Common myeloid progenitor, CD34-positive (primary cell): ENCODE data around the gene NPFFR1.

Source experiments
- CTCF ChIA-PET: fragments of 350-600 bp; sonication (Branson Sonifier 250); formaldehyde crosslinking; loops from one replicate; lab custom pipeline; 2021; ENCODE audit warnings: antibody characterized with exemption; lab: Charles Lee
- POLR2A ChIA-PET: fragments of 350-600 bp; sonication (Branson Sonifier 250); formaldehyde crosslinking; loops from one replicate; lab custom pipeline; 2021; ENCODE audit warnings: antibody characterized with exemption; lab: Charles Lee
- DNase-seq, 3 donors: peaks; one replicate each; pipeline versions ENCODE4 v3.0.0 to v3.0.0-alpha.2; 2013
- H3K27ac ChIP-seq, 2 experiments: 1 replicate in 1 of 2; 2 replicates in 1 of 2; pipeline ENCODE4 v1.7.0; 2013; ENCODE audit warnings: inconsistent platforms in 2 of 2, low read length in 2 of 2, mild to moderate bottlenecking in 2 of 2, low read depth in 1 of 2, moderate library complexity in 1 of 2; ENCODE audit not compliant: severe bottlenecking in 2 of 2, insufficient read depth in 1 of 2, poor library complexity in 1 of 2
- H3K27me3 ChIP-seq, 5 experiments: replicated peaks in 2 of 5; 1 replicate in 3 of 5; 2 replicates in 2 of 5; pipeline versions ENCODE4 v1.6.1 to v1.7.0; 2013; ENCODE audit warnings: low read length in 4 of 5, mild to moderate bottlenecking in 2 of 5, moderate library complexity in 2 of 5, inconsistent platforms in 1 of 5; ENCODE audit not compliant: insufficient read depth in 5 of 5, control insufficient read depth in 4 of 5
- H3K36me3 ChIP-seq, 4 experiments: 1 replicate in 2 of 4; 2 replicates in 2 of 4; pipeline versions ENCODE4 v1.6.1 to v1.7.0; 2013; ENCODE audit warnings: low read length in 3 of 4, control low read depth in 1 of 4, mild to moderate bottlenecking in 1 of 4; ENCODE audit not compliant: control insufficient read depth in 4 of 4, insufficient read depth in 4 of 4
- H3K4me1 ChIP-seq, 4 experiments: 1 replicate in 3 of 4; 2 replicates in 1 of 4; pipeline versions ENCODE4 v1.6.1 to v1.7.1; 2013; ENCODE audit warnings: low read length in 3 of 4, mild to moderate bottlenecking in 3 of 4, control low read depth in 1 of 4, inconsistent platforms in 1 of 4, moderate library complexity in 1 of 4; ENCODE audit not compliant: control insufficient read depth in 4 of 4, insufficient read depth in 4 of 4; ENCODE audit errors: control extremely low read depth in 1 of 4
- H3K4me3 ChIP-seq, 7 experiments: 1 replicate in 4 of 7; 2 replicates in 3 of 7; pipeline versions ENCODE4 v1.5.1 to v1.7.0; 2013; ENCODE audit warnings: mild to moderate bottlenecking in 7 of 7, low read length in 6 of 7, moderate library complexity in 6 of 7, inconsistent platforms in 2 of 7, low read depth in 2 of 7, control low read depth in 1 of 7; ENCODE audit not compliant: insufficient read depth in 4 of 7, control insufficient read depth in 1 of 7; ENCODE audit errors: extremely low read depth in 1 of 7
- H3K9me3 ChIP-seq, 5 experiments: 1 replicate in 4 of 5; 2 replicates in 1 of 5; pipeline versions ENCODE4 v1.6.1 to v1.7.1; 2013; ENCODE audit warnings: low read length in 4 of 5, mild to moderate bottlenecking in 2 of 5, inconsistent platforms in 1 of 5, low read depth in 1 of 5, moderate library complexity in 1 of 5; ENCODE audit not compliant: control insufficient read depth in 4 of 5, insufficient read depth in 2 of 5; ENCODE audit errors: control extremely low read depth in 1 of 5
- WGBS: methylation state at CpG from one replicate; pipeline ENCODE4 v1.1.5; 2013; ENCODE audit not compliant: insufficient coverage; 5-methylcytosine and 5-hydroxymethylcytosine counted together

The NPFFR1 gene

DNA sequence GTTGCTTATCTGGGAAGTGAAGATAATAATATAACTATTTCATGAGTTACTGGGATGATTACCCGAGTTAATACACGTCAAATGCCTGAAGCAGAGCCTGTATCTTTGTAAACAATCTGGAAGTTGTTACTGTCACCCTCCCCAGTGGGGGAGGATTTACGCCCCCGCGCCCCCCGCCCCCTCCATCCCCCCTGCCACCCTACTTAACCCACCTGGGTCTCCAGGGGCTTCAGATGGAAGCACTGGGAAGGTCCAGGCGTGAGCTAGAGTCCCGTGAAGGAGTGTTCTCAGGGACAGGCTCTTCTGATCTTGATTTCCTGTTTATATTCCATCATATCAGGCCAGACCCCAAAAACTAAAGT lies 49.9 kb downstream of the NPFFR1 start:
- H3K4me1 ChIP-seq = peaks cover 6 to 21% (median 19%) of the 10 kb centered on the region in 4 experiments
- no CpG with 5 or more reads among the region's 8 CpGs for WGBS
- H3K4me3 ChIP-seq = peak overlapping the region in 6 of 7 experiments; percentile 57 to 88 (median 82)
- peaks cover 0 to 14% (median 2%) of the 10 kb centered on the region in 4 experiments for H3K36me3 ChIP-seq
- no peaks in the 10 kb centered on the region for H3K27me3 ChIP-seq
- ChIA-PET CTCF (interaction anchor here (1.2 to 3.0 kb wide), 2 partner anchors 12 to 131 kb away, joined by 4 to 16 read pairs; no protein-coding TSS in a partner anchor), POLR2A (interaction anchor here (1.1 kb wide), 1 partner anchor 63 kb away, joined by 3 read pairs; no protein-coding TSS in a partner anchor)
- peak overlapping the region in 1 of 2 experiments; percentile 49 for H3K27ac ChIP-seq
- no peaks in the 10 kb centered on the region for H3K9me3 ChIP-seq
- no peak for DNase-seq

DNA sequence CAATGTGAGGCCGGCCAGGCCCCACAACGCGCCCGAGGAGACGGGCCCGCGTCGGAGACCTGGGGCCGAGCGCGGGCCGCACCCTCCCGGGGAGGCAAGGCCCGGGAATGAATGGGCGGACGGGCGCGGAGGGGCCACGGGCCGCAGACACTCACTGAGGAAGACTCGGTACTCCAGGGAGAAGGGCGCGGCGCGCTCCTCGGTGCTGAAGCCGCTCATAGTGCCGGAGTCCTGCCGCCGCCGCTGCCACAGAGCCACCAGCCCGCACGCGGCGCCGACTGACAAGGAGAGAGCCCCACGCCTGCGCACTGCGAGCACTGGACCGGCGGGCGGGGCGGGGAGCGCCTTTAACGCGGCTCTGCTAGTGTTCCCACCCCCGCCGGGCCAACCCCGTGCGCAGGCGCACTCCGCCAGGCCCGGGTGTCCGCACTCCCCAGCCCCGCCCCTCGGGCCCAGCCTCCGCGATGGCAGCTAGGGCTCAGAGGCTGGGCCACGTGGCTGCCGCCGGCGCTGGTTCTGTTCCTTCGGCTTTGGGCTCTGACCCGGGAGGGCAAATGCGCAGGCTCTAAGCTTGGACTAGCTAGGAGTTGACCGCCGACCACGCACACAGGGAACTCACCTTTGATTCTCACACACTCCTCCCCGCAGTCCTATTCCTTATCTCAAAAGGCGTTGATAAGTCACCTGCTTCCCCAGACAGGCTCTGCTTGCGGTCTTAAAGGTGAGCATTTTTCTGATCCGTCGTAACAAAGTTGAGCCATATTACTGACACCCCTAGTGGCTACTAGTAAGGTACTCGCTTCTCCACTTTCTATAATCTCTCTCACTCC lies 50.5 kb downstream of the NPFFR1 start, which contains the start of gene PPA1:
PPA1 (minus strand) TSS at position 321 of the 830 bp plus-strand sequence; CDS start at position 219, 102 bp downstream.
- Histone ChIP-seq H3K36me3 (peaks cover 0 to 20% (median 2%) of the 10 kb centered on the region in 4 experiments), H3K27me3 (no peaks in the 10 kb centered on the region), H3K9me3 (no peaks in the 10 kb centered on the region), H3K4me1 (peaks cover 6 to 21% (median 19%) of the 10 kb centered on the region in 4 experiments), H3K27ac (peak within 1 kb of the TSS in 1 of 2 experiments; percentile 49), H3K4me3 (peak within 1 kb of the TSS; percentile 67 to 88 (median 79))
- WGBS = 0% methylated on average over 66 of the region's 74 CpGs
- DNase-seq = peak; percentile 95 to 97 (median 96)
- ChIA-PET CTCF (interaction anchor here (1.2 to 3.0 kb wide), 7 partner anchors 10 to 145 kb away, joined by 3 to 16 read pairs (median 5); no protein-coding TSS in a partner anchor), POLR2A (interaction anchor here (1.1 kb wide), 1 partner anchor 62 kb away, joined by 3 read pairs; no protein-coding TSS in a partner anchor)

DNA sequence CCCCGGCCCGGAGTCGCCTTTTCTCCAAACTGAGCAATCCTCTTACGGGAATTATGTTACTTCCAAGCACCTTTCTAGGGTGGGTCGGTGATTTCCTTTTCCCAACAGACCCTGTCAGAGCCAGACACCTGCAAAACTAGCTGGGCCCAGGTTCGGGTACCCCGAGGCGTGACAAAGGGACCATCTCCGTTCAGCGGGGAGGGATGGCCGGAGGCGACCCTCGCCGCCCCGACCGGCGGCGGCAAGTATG lies 51.0 kb downstream of the NPFFR1 start:
- 0% methylated on average over 9 of the region's 18 CpGs for WGBS
- Histone ChIP-seq H3K4me1 (peaks cover 6 to 21% (median 19%) of the 10 kb centered on the region in 4 experiments), H3K27me3 (no peaks in the 10 kb centered on the region), H3K9me3 (no peaks in the 10 kb centered on the region), H3K36me3 (peaks cover 0 to 25% (median 2%) of the 10 kb centered on the region in 4 experiments), H3K4me3 (peak overlapping the region; percentile 67 to 88 (median 79)), H3K27ac (peak overlapping the region in 1 of 2 experiments; percentile 34)
- POLR2A ChIA-PET = interaction anchor here (0.6 to 1.1 kb wide), 2 partner anchors 40 to 62 kb away, joined by 3 to 5 read pairs; no protein-coding TSS in a partner anchor
- DNase-seq = peak in 1 of 3 donors; percentile 9
- CTCF ChIA-PET = interaction anchor here (1.0 to 3.0 kb wide), 8 partner anchors 10 to 146 kb away, joined by 3 to 16 read pairs (median 5); no protein-coding TSS in a partner anchor

DNA sequence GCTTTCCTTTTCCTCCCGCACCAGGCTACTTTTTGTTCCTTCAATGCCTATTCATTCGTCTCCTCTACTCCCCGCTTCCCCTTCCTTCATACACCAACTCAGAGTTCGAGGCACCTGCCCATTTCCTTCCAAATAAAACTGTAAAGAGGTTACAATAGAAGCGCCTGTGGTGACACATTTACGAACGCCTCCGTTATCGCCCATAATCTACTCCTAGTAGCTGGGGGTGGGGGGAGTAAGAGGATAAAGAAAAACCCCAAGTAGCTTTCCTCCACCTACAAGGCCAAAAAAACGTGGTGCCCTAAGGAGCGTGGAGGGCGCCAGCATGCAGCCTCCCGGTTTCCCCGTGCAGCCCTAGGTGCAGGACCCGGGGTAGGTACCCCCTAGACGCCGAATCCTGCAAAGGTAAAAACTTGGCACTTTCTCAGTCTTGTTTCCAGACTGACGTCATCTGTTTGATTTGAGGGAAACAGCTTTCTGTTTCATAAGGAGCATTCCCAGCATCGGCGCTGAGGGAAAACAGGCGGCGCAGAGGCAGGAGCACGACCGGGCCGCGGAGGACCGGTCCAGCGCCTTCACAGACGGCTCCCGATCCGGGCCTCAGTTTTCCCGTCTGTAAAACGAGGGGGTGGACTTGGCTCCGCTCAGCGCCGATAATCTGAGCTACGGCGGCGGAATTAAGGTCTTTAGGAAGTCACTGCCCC lies 51.5 kb downstream of the NPFFR1 start:
- no peaks in the 10 kb centered on the region for H3K9me3 ChIP-seq
- peaks cover 6 to 21% (median 19%) of the 10 kb centered on the region in 4 experiments for H3K4me1 ChIP-seq
- WGBS = under 1% methylated on average over 32 of the region's 39 CpGs
- DNase-seq = peak in 2 of 3 donors; percentile 48 to 54
- H3K27me3 ChIP-seq = no peaks in the 10 kb centered on the region
- H3K4me3 ChIP-seq = peak overlapping the region; percentile 67 to 88 (median 79)
- peaks cover 0 to 26% (median 3%) of the 10 kb centered on the region in 4 experiments for H3K36me3 ChIP-seq
- ChIA-PET CTCF (interaction anchor here (1.0 to 3.0 kb wide), 11 partner anchors 11 to 146 kb away, joined by 3 to 16 read pairs (median 5); no protein-coding TSS in a partner anchor), POLR2A (interaction anchor here (0.6 kb wide), 1 partner anchor 40 kb away, joined by 5 read pairs; no protein-coding TSS in a partner anchor)
- H3K27ac ChIP-seq = peak overlapping the region in 1 of 2 experiments; percentile 34

DNA sequence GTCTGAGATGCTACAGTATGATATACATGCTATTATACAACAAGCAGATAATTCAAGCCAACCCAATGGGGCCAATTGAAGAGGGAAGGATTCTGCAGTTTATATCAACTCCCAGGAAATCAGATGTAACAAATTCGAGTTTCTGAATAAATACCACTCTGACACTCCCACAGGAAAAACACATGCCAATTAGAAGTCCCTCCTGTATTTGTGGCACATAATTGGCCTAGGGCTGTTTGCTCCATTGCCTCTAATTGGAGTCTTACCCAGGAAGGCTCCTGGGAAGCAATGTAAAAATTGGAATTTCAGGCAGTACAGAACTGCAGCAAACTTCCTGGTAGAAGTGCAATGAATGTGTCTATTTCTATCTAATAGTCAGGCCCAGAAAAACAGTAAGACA lies 55.3 kb downstream of the NPFFR1 start:
- Histone ChIP-seq H3K36me3 (peaks cover 0 to 35% (median 5%) of the 10 kb centered on the region in 4 experiments), H3K9me3 (no peaks in the 10 kb centered on the region), H3K4me3 (no peak overlapping the region), H3K4me1 (peaks cover 6 to 18% (median 17%) of the 10 kb centered on the region in 4 experiments), H3K27ac (no peak overlapping the region), H3K27me3 (no peaks in the 10 kb centered on the region)
- no CpG with 5 or more reads among the region's 1 CpG for WGBS
- ChIA-PET POLR2A (no interaction called here), CTCF (interaction anchor here (1.8 to 13.4 kb wide), 2 partner anchors 42 to 135 kb away, joined by 4 to 244 read pairs; no protein-coding TSS in a partner anchor)
- DNase-seq = no peak

DNA sequence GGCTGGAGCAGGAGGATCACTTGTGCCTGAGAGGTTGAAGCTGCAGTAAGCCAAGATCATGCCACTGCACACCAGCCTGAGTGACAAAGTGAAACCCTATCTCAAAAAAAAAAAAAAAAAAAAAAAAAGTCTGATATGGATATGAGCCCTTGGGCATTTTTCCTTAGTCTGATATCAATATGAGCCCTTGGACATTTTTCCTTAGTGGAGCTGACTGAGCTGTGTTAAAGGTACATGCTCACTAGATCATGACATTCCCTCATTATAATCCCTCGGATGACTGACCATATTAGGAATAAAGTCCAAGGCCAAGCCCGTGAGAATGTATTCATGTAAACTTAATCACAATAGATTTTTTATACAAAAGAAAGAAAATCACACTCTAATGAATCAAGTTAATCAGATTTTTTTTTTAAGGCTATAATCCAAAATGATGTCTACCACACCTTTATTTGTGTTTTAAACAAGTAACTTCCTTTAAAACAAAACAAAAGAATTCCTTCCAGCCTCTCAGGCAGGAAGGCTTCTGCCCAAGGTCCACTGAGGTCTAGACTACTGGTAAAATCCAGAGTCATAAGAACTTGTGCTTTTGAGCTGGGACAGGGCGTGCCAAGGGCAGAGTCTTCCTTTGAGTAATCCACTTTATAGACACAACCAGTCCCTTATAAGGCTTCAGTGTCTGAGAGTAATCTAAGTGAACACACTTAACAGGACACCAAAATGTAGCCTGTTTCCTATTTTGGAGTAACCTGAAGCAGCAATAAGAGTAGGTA lies 56.1 kb downstream of the NPFFR1 start:
- 100% methylated on average over 1 of the region's 3 CpGs for WGBS
- POLR2A ChIA-PET = no interaction called here
- Histone ChIP-seq H3K27ac (no peak overlapping the region), H3K36me3 (peaks cover 0 to 35% (median 5%) of the 10 kb centered on the region in 4 experiments), H3K4me3 (no peak overlapping the region), H3K4me1 (peaks cover 6 to 14% (median 11%) of the 10 kb centered on the region in 4 experiments), H3K9me3 (no peaks in the 10 kb centered on the region), H3K27me3 (no peaks in the 10 kb centered on the region)
- DNase-seq = no peak
- CTCF ChIA-PET = interaction anchor here (0.9 to 13.4 kb wide), 3 partner anchors 18 to 136 kb away, joined by 3 to 244 read pairs (median 3); no protein-coding TSS in a partner anchor
